ENCODE data around the gene CFAP210.
A peak's percentile ranks its signal among the peaks of the same experiment; 100 is the strongest.
"Not testable (repeated sequence)": the region's sequence is repeated elsewhere in the genome, so short reads cannot be mapped to it uniquely, and the experiment has no call there.

Gene CFAP210

DNA sequence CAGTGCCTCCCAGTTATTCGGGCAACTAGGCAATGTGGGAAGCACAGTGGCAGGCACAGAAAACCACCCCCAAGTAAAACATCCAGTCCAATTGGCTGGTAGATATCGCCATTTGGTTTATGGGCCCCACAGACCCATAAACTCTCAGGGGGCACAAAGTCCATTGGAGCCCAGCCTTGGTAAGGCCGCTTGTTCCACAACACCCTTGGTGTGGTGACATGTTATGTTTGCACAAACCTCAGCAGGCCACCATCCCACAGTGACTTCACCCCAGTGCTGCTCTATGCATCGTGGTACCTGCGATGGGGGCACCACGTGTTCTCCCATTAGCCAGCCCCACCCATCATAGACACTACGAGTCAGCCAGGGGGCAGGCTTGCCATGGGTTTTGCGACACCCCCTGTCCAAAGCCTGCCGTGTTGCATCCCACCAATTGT is 18.6 kb upstream of the CFAP210 start:
- DNase-seq: no peak

GRCh38 chr2:169711751-169712509 is 17.7 kb upstream of the CFAP210 start:
- no peak for DNase-seq

- no peak for DNase-seq
Measured at GRCh38 chr2:169709981-169710380, 15.8 kb upstream of the CFAP210 start.

DNA sequence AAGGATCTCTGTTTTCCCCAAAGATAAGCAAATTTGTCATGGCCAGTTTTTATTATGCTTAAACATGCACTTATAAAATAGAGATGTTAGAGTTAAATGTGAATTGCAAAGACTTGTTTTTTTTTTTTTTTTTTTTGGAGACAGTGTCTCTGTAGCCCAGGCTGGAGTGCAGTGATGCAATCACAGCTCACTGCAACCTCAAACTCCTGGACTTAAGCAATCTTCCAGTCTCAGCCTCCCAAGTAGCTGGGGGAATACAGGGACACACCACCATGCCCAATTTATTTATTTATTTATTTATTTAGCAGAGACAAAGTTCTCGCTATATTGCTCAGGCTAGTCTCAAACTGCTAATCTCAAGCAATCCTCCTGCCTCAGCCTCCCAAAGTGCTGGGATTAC is 15.1 kb upstream of the CFAP210 start:
- DNase-seq: no peak

- no peak for DNase-seq
Measured at GRCh38 chr2:169707626-169708025, 13.4 kb upstream of the CFAP210 start.

GRCh38 chr2:169705927-169706326 is 11.7 kb upstream of the CFAP210 start:
- DNase-seq: no peak

DNA sequence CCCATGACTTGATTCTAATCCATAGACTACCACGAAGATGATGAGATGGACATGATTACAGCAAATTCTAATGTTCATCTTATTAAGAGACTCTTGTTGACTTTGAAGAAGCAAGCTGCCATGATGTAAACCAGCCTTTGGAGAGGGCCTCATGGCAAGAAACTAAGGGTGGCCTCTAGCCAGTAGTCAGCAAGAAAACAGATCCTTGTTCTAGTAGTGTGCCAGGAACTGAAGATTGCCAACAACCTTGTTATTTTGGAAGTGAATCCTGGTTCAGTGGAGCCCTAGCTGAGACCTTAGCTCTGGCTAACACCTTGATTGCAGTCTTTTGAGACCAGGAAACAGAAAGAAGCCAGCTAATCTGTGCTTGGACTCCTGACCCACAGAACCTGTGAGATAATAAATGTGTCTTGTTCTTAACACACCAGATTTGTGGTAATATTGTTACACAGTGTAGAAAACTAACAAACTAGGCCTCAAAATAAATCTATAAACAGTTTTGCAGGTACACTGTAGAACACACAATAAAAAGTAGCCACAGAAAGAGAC is 10.0 kb upstream of the CFAP210 start:
- no peak for DNase-seq

DNA sequence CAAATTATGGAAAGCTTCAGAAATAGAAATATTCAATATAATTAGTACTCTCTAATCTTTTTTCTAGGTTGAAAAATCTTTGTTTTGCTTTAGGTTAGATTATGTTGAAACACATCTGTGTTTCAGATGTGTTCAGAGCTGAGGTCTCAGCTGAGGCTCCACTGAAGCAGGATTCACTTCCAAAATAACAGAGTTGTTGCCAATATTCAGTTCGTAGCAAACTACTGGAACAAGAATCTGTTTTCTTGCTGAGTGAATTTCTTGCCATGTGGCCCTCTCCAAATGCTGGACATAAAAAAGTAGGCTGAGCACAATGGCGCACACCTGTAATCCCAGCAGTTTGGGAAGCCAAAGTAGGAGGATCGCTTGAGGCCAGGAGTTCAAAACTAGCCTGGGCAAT is 8.8 kb upstream of the CFAP210 start:
- DNase-seq: no peak

- DNase-seq: not testable (repeated sequence)
Measured at GRCh38 chr2:169699173-169699572, 5.0 kb upstream of the CFAP210 start.

DNA sequence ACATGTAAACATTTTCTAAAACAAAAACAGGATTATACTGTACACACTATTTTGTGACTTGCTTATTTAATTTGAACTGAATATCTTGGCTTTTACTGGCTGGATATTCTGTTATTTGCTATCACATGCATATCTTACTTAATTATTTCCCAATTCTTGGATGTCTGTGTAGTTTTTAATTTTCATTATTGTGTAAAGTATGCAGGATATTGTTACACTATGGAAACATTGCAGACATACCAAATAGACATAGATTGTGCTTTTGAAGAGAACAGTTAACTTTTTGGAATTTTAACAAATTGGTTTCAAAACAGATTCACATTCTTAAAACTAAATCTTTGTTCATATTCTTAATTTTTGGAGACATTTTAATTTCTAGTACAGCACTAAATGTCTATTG is 2.2 kb upstream of the CFAP210 start:
- DNase-seq: no peak

DNA sequence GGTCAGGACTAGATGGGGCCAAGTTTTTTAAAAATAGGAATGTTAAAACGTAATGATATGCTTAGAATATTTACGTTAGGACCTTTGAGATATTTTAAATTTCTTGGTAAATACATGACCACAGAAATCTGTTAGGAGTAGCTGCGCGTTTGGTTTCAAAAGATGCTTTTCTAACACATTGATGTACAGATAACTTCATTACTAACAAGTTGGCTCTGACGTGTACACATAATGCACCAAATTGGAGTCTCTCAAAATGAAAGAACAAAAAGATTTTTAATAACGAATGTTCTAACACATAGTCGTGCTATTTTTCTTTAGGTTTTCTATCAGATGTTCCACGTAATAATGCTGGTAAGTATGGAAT is 672 bp upstream of the CFAP210 start:
- no peak for DNase-seq

GRCh38 chr2:169693360-169693759 is 845 bp downstream of the CFAP210 start:
- DNase-seq: peak in 1 of 2 experiments; percentile 39

- DNase-seq: no peak
Measured at GRCh38 chr2:169692718-169693117, 1.5 kb downstream of the CFAP210 start.

GRCh38 chr2:169690958-169691357 is 3.2 kb downstream of the CFAP210 start:
- no peak for DNase-seq

DNA sequence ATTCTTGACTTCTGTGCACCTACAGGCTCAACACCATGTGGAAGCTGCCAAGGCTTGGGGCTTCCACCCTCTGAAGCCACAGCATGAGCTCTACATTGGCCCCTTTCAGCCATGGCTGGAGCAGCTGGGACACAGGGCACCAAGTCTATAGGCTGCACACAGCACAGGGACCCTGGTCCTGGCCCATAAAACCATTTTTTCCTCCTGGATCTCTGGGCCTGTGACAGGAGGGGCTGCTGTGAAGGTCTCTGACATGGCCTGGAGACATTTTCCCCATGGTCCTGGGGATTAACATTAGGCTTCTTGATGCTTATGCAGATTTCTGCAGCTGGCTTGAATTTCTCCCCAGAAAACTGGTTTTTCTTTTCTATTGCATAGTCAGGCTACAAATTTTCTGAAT is 6.3 kb downstream of the CFAP210 start:
- DNase-seq: not testable (repeated sequence)

GRCh38 chr2:169686825-169687224 is 7.4 kb downstream of the CFAP210 start:
- not testable (repeated sequence) for DNase-seq

GRCh38 chr2:169684712-169685111 is 9.5 kb downstream of the CFAP210 start:
- DNase-seq: not testable (repeated sequence)

DNA sequence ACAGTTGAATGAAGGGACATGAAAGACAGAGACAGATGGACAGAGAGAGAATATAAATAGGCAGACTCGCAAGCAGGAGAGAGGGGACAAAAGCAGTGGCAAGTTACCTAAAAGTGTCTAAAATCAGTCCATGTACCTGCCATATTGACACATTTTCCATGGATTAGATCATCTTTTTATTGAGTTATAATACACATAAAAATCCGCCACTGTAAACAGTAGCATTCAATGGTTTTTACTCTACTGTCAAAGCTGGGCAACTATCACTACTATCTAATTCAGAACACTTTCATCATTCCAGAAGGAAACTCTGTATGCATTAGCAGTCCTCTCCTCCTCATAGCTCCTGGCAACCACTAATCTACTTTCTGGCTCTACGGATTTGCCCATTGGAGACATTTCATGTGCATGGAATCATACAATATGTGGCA is 10.1 kb downstream of the CFAP210 start:
- no peak for DNase-seq

DNA sequence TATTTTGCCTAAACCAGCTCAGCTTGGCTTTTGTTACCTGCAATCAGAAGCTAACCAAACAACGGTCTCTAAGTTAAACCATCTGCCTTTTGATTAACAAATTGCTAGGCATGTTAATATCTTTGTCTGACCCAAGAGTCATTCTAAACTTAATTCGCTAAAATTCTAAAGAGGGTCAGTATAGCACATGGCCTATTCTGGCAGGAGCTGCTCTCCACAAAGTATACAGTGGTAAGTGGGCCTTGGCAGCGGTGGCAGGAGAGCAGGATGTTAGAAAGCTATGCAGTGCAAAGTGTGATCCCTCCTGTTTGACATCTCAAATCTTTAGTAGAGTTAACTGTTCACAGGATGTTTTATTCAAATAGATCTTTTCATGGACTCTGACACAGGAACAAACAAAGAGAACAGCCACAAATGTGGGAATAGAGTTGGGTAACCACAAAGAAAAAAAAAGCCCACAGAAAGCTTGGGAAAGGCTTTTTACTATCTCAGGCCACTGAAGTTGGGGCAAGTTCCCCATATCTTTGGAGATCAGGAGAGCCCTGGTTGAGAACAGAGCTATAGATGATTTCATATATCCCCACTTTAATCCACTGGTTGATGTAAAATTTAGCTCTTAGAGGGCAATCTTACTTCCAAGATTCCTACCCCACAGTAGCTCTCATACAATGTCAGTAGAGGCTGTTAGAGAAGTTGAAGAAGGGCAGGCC is 10.6 kb downstream of the CFAP210 start:
- DNase-seq: no peak

DNA sequence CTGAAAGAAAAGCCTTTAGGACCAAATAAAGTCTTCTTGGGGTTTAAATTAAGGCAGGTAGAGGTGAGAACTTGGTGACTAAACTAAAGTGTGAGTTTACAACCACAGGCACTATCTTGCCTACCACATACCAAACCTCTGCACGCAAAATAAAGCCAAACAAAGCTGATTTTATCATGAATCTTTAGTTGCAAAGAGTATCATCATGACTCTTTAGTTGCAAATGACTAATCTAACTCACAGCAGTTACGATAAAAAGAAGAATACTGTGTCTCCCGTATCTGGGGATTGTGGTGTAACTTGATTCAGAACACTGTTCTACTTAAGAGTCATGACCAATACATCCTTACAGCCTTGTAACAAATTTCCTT is 11.2 kb downstream of the CFAP210 start:
- DNase-seq: no peak

DNA sequence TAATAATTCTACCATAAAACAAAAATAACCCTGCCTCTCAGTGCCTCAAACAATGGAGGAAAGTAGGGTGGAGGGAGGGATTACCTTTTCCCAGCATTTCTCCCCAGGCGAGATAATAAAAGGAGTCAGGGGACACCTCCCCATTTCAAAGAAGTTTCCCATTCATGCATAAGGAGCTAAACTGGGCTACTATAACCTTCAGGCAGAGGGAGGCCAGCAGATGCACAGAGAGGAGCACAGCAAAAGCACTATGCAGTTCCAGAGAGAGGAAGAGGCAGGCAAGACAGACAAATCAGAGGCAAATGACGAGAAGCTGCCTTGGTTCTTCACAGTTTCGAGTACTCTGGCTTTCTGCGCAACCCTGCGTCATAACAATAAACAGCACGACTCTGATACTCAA is 17.4 kb downstream of the CFAP210 start:
- DNase-seq: no peak

- DNase-seq: peak in 1 of 2 experiments; percentile 22
Measured at GRCh38 chr2:169676357-169676756, 17.8 kb downstream of the CFAP210 start.

- no peak for DNase-seq
Measured at GRCh38 chr2:169673921-169674320, 20.3 kb downstream of the CFAP210 start.

DNA sequence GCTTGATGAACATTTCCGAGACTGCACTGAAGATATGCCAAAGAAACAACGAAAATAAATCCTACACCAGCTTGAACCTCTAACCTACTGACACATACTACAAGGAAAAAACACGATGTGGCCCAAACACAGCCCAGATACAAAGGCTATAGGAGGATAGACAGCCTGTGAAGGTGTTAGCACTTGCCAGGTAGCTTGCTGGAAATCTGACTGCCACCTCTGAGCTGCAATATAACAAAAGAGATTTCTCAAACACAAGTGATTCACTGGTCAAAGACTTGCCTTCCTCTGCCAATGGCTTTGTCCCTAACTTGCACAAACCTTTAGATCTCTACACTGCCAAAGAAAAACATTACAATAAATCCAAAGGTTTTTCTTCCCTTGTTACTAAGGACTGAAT is 21.1 kb downstream of the CFAP210 start:
- DNase-seq: no peak
